ENCODE data around the gene RIMOC1.

DNA sequence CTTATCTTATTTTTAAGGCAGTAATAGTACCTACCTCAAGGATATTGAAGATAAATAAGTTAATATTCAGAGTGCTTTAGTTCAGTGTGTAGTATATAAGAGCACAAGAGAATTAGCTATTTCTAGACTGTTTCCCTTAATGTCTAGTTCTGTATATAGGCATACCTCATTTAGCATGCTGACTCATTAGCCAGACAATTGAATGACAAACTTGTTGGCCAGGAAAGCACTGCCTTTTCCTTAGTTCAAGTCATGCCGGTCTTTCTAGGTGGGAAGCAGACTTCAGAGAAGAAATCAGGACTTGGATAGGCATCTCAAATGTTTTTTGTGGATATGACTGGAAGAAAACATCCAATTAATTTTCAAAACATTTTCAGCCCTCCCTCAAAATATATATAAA is 17.7 kb downstream of the RIMOC1 start:
- TF ChIP-seq, protein P1, sequence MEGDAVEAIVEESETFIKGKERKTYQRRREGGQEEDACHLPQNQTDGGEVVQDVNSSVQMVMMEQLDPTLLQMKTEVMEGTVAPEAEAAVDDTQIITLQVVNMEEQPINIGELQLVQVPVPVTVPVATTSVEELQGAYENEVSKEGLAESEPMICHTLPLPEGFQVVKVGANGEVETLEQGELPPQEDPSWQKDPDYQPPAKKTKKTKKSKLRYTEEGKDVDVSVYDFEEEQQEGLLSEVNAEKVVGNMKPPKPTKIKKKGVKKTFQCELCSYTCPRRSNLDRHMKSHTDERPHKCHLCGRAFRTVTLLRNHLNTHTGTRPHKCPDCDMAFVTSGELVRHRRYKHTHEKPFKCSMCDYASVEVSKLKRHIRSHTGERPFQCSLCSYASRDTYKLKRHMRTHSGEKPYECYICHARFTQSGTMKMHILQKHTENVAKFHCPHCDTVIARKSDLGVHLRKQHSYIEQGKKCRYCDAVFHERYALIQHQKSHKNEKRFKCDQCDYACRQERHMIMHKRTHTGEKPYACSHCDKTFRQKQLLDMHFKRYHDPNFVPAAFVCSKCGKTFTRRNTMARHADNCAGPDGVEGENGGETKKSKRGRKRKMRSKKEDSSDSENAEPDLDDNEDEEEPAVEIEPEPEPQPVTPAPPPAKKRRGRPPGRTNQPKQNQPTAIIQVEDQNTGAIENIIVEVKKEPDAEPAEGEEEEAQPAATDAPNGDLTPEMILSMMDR (conservative IDR thresholded peaks at IDR 0.05) = no peak
- TF ChIP-seq ZFX (IDR thresholded peaks at IDR 0.05) = no peak

Measured in C4-2B (cell line).